Measurements from ENCODE around the gene TSTD2.
A peak's percentile ranks its signal among the peaks of the same experiment; 100 is the strongest.

The TSTD2 gene

DNA sequence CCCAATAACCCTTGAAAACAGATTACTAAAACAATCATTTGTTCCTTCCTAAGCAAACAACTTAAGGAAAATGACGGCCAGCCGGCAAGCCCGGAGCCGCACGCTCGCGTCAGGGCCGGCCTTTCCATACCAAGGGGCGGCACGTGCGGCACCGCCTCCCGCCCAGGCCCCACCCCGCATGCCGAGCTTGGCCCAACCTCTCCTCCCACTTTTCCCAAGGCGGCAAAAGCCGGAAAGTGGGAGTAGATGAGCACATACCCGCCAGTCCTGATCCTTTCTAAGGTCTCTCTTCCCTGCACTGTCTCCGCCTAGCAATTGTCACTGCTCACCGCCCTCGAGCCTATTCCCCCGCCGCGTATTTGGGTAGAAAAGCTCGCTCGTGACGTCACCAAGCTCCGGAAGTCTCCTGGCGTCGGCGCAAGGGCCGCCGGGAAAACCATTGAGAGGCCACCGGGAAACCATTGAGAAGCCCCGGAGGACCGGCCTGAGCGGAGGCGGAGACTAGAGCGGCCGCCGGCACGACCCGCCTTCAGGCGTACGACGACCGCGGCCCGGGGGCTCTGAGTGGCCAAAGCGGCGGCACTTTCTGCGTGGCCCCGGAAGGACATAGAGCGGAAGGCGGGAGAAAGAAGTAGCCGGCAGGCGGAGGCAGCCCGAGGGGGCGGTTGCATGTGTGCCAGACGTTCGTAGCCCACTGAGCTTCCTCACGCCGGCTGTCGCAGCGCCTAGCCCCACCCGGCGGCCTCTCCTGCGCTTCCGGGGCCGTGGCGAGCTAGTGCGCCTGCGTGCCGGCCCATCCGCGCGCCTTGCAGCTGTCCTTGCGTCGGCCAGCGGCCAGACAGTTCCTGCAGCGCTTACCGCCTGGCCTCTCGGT is at the start of gene TSTD2, which contains the start of gene NCBP1:
Gene TSTD2, minus strand, starts transcription at position 384 of the 874 bp plus-strand sequence. CDS start 5,806 bp downstream, outside the sequence.
Gene NCBP1, plus strand, starts transcription at position 837 of the 874 bp plus-strand sequence. CDS start 61 bp downstream, outside the sequence.
- peak; percentile 93 for DNase-seq (ENCODE audit: low read depth in 2 of 2, low spot score in 1 of 2)

GRCh38 chr9:97682242-97682641 is 49.1 kb upstream of the TSTD2 start:
- no peak for DNase-seq (ENCODE audit: low read depth in 2 of 2, low spot score in 1 of 2)

GRCh38 chr9:97675655-97676054 is 42.5 kb upstream of the TSTD2 start:
- no peak for DNase-seq (ENCODE audit: low read depth in 2 of 2, low spot score in 1 of 2)

DNA sequence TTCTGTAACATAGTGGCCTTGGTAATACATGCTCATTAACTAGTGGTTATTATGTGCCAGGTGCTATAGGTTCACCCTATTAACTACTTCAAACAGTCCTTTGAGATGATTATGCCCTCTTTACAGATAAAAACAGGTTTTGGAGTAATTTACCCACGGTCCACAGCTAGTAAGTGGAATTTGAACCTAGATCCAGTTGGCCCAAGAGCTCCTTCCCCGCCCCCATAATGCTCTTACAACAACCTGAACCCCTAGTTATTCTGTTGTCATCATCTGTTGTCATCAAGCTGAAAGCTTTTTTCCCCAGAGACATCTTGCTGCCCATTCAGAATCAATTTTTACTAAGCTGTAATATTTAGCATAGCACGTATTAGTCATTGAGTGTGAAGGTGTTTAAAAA is 40.8 kb upstream of the TSTD2 start:
- no peak for DNase-seq (ENCODE audit: low read depth in 2 of 2, low spot score in 1 of 2)

DNA sequence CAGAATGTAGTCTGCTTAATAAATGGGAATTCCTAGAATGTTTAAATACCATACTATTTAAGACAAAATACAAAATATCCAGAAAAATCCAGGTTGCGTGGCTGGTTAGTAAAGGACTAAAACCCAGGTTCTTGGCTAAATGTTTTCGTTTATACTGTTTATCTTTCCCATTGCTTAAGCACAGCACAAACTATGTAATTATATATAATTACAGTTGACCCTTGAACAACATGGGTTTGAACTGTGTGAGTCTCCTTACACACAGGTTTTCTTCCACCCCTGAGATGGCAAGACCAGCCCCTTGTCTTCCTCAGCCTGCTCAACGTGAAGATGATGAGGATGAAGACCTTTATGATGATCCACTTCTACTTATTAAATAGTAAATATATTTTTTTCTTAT is 39.2 kb upstream of the TSTD2 start:
- no peak for DNase-seq (ENCODE audit: low read depth in 2 of 2, low spot score in 1 of 2)

GRCh38 chr9:97670586-97670985 is 37.4 kb upstream of the TSTD2 start:
- no peak for DNase-seq (ENCODE audit: low read depth in 2 of 2, low spot score in 1 of 2)

DNA sequence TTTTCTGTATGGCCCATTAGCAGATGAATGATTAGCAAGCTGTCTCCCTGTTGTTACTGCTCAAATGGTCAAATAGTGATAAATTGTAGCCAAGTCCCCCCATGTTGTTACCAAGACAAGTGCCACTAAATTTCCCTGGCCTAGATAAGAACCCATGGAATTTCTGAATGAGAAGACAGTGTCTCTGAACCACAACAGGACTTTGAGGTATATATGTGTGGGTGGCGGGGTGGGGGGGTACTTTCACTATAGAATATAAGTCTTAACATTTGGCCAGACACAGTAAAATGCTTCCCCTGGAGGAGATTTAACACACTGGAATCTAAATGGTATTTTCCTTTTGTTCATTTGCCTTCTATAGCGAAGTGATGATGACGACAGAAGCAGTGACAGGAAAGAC is 35.3 kb upstream of the TSTD2 start:
- no peak for DNase-seq (ENCODE audit: low read depth in 2 of 2, low spot score in 1 of 2)

DNA sequence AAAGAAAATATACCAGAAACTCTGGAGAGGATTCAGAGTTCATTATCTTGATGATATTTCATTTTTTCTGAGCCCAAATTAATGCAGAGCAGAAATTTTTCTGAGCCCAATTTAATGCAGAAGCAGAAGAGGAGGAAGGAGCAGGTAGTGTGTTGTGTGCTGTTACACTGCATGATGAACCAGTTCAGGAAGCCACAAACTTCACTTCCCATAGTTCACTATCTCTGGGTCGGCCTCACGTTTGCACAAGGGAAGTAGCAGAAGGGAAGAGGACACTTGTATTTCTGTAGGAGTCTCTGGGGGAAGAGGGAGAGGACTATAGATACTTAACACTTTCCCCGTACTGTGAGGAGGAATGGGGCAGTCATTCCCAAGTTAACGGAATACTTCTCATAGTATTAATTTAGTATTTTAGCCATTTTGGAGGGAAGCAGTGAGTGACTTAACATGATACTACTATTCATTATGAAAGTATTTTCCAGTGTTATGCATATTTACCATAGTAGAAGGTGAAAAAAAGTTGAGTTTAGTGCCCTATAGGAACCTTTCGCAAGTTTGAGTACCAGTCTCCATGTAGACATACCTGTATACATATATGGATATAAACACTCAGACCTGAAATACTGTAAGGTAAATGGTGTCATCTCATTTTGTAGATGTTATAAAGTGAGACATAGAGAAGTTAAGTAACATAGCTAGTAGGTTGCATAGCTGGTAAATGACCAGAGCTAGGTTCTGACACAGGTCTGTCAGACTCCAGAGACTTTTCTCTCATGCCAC is 33.9 kb upstream of the TSTD2 start:
- no peak for DNase-seq (ENCODE audit: low read depth in 2 of 2, low spot score in 1 of 2)

GRCh38 chr9:97665742-97666141 is 32.6 kb upstream of the TSTD2 start:
- no peak for DNase-seq (ENCODE audit: low read depth in 2 of 2, low spot score in 1 of 2)

- no peak for DNase-seq (ENCODE audit: low read depth in 2 of 2, low spot score in 1 of 2)
Observed at GRCh38 chr9:97660847-97661246, 27.7 kb upstream of the TSTD2 start.

DNA sequence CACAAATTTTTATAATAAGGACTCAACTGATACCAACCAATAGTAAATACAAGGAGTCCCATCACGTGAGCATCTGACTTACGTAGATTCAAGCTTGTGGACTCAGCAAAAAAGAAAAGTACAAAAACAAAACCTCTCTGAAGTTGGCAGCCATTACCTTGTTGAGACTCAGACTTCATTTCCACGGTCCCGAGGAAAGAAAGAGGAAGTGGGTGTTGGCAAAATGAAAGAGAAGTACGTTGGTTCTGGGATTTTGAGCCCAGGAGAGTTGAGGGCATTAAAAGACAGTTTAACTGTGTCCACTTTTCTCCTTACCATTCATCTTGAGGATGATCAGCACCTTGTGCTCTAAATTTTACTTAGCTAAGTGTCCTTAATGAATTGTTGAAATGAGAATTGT is 27.2 kb upstream of the TSTD2 start:
- DNase-seq (ENCODE audit: low read depth in 2 of 2, low spot score in 1 of 2), result no peak

- DNase-seq (ENCODE audit: low read depth in 2 of 2, low spot score in 1 of 2), result no peak
Observed at GRCh38 chr9:97659771-97660170, 26.6 kb upstream of the TSTD2 start.

GRCh38 chr9:97658707-97659106 is 25.5 kb upstream of the TSTD2 start:
- DNase-seq (ENCODE audit: low read depth in 2 of 2, low spot score in 1 of 2), result no peak

DNA sequence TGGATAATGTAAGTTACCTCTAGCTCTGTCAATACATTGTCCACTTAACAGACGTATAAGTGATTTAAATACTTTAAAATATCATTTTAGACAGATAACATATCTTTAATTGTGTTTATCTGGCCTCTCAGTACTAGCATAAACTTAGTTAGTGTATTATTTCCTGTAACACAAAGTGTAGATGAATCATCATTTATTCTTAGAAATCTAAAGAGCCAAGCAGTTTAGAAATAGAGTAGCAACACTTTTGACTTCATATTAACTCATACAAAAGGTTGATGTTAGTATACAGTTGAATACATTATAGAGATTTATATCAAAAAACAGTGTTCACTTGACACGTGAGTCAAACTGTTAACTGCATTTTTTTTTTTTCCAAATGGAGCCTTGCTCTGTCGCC is 18.5 kb upstream of the TSTD2 start:
- DNase-seq (ENCODE audit: low read depth in 2 of 2, low spot score in 1 of 2), result no peak

GRCh38 chr9:97647996-97648395 is 14.8 kb upstream of the TSTD2 start:
- DNase-seq (ENCODE audit: low read depth in 2 of 2, low spot score in 1 of 2), result no peak

GRCh38 chr9:97645720-97646119 is 12.6 kb upstream of the TSTD2 start:
- no peak for DNase-seq (ENCODE audit: low read depth in 2 of 2, low spot score in 1 of 2)

GRCh38 chr9:97640325-97640724 is 7.2 kb upstream of the TSTD2 start:
- DNase-seq (ENCODE audit: low read depth in 2 of 2, low spot score in 1 of 2), result no peak

- DNase-seq (ENCODE audit: low read depth in 2 of 2, low spot score in 1 of 2), result no peak
Observed at GRCh38 chr9:97638666-97639065, 5.5 kb upstream of the TSTD2 start.

DNA sequence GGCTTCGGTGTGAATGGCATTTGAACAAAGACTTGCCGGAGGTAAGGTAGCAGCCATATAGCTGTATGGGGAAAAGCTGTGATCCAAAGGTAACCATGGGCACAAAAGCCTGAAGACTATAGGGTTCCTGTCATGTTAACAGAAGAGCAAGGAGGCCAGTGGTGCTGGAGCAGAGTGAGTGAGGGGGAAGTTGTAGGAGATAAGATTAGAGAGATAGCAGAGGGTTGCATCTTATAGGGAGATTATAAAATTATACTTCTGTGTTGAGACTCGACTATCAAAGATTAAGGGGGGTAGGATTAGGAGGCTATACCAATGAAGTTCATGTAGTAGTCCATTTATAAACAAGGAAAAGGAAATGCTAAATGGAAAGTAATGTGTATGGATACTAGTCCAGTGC is 3.7 kb upstream of the TSTD2 start:
- no peak for DNase-seq (ENCODE audit: low read depth in 2 of 2, low spot score in 1 of 2)

- no peak for DNase-seq (ENCODE audit: low read depth in 2 of 2, low spot score in 1 of 2)
Observed at GRCh38 chr9:97635026-97635425, 1.9 kb upstream of the TSTD2 start.

- DNase-seq (ENCODE audit: low read depth in 2 of 2, low spot score in 1 of 2), result no peak
Observed at GRCh38 chr9:97633859-97634490, 807 bp upstream of the TSTD2 start.

Measured in stimulated activated CD8-positive, alpha-beta memory T cell treated with anti-CD3 and anti-CD28 coated beads, Interleukin-4, amount 100 ng/mL, for 1 hour (primary cell).